H1 (cell line): Measurements from ENCODE around the gene SERINC5. TPM values are rescaled to one million over a fixed set of nuclear protein-coding genes. Genes with fewer than 3 reads are reported as not detected.

Experiments
- NANOG ChIP-seq: IDR thresholded peaks from 2 replicates; pipeline ENCODE4 v1.6.1; 2011; ENCODE audit warnings: low read length, low read depth, mild to moderate bottlenecking, inconsistent platforms; ENCODE audit not compliant: insufficient read depth, poor library complexity, severe bottlenecking
- polyA plus RNA-seq, 7 experiments: library from polyadenylated mRNA; depleted of rRNA in 3 of 7; stranded (reverse) in 5 of 7; unstranded in 2 of 7; fragments of >200 nt in 5 of 7; fragments of 200-250 nt in 2 of 7; gene quantifications; 1 replicate in 5 of 7; 2 replicates in 1 of 7; 4 replicates in 1 of 7; pipeline versions ENCODE4 v1.2.1 to v1.2.3, GENCODE V29; 2011 to 2013; ENCODE audit warnings: missing spikeins in 2 of 7, mixed read lengths in 2 of 7
- total RNA-seq: library from RNA; stranded (reverse); fragmentation: NEBNext Ultra II Directional; extraction: Animal tissue kit (Norgen Biotek cat#: 25700); gene quantifications from 2 replicates; pipeline ENCODE4 v1.2.1, GENCODE V29; 2021

Gene SERINC5
- total and polyA plus RNA-seq, 2 of the 8 experiments (the other 6 are each of a cell fraction or from before 2014, with no cell fraction given): 32.2 to 149 TPM

GRCh38 chr5:80069918-80070318 lies 185.9 kb downstream of the SERINC5 start (continued):
- no peak for TF ChIP-seq NANOG
- TF ChIP-seq, all 59 proteins: peak for 0
